GM21717 (cell line): Measurements from ENCODE around the gene SDHAF1.
"Not testable (repeated sequence)": the region's sequence is repeated elsewhere in the genome, so short reads cannot be mapped to it uniquely, and the experiment has no call there.

ENCODE experiments used
- ATAC-seq: cut with Tn5 transposase; IDR thresholded peaks from one replicate; pipeline ENCODE4 v1.9.1; 2021; ENCODE audit warnings: mild to moderate bottlenecking, moderate library complexity; ENCODE audit not compliant: unreplicated experiment

SDHAF1 gene

GRCh38 chr19:35995048-35995993, at the start of gene SDHAF1:
Gene SDHAF1 (plus strand): TSS chr19:35995188. CDS start chr19:35995275, 87 bp downstream.
- ATAC-seq, result peak; percentile 70

- ATAC-seq, result no peak
Measured at GRCh38 chr19:35946203-35946602, 48.8 kb upstream of the SDHAF1 start.

- no peak for ATAC-seq
Measured at GRCh38 chr19:35949131-35949530, 45.9 kb upstream of the SDHAF1 start.

- ATAC-seq, result no peak
Measured at GRCh38 chr19:35955881-35956634, 38.9 kb upstream of the SDHAF1 start.

- ATAC-seq, result not testable (repeated sequence)
Measured at GRCh38 chr19:35957411-35957810, 37.6 kb upstream of the SDHAF1 start.

GRCh38 chr19:35958660-35959039, 36.3 kb upstream of the SDHAF1 start:
- no peak for ATAC-seq

- ATAC-seq, result no peak
Measured at GRCh38 chr19:35959040-35959967, 35.7 kb upstream of the SDHAF1 start.

- ATAC-seq, result no peak
Measured at GRCh38 chr19:35959968-35960320, 35.0 kb upstream of the SDHAF1 start.

GRCh38 chr19:35960432-35960972, 34.5 kb upstream of the SDHAF1 start:
- no peak for ATAC-seq

GRCh38 chr19:35963514-35963913, 31.5 kb upstream of the SDHAF1 start:
- no peak for ATAC-seq

GRCh38 chr19:35966771-35967170, 28.2 kb upstream of the SDHAF1 start:
- ATAC-seq, result no peak

GRCh38 chr19:35973487-35973886, 21.5 kb upstream of the SDHAF1 start:
- no peak for ATAC-seq

GRCh38 chr19:35975608-35976214, 19.3 kb upstream of the SDHAF1 start:
- no peak for ATAC-seq

- ATAC-seq, result no peak
Measured at GRCh38 chr19:35977446-35978222, 17.4 kb upstream of the SDHAF1 start.

GRCh38 chr19:35978271-35978670, 16.7 kb upstream of the SDHAF1 start:
- no peak for ATAC-seq

GRCh38 chr19:35978832-35979365, 16.1 kb upstream of the SDHAF1 start:
- no peak for ATAC-seq

GRCh38 chr19:35980997-35981396, 14.0 kb upstream of the SDHAF1 start:
- not testable (repeated sequence) for ATAC-seq

GRCh38 chr19:35983177-35983576, 11.8 kb upstream of the SDHAF1 start:
- no peak for ATAC-seq

GRCh38 chr19:35986111-35986510, 8.9 kb upstream of the SDHAF1 start:
- ATAC-seq, result no peak
